Measurements from ENCODE around the gene BANK1.

DNA sequence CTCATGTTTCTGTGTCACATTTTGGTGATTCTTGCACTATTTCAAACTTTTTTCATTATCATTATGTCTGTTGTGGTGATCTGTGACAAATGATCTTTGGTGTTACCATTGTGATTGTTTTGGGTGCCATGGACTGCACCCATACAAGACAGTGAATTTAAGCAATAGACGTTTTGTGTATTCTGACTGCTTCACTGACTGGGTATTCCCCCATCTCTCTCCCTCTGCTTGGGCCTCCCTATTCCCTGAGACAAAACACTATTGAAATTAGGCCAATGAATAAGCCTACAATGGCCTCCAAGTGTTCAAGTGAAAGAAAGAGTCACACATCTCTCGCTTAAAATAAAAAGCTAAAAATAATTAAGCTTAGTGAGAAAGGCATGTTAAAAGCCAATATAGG lies 60.2 kb downstream of the BANK1 start:
- TF ChIP-seq, protein P1, sequence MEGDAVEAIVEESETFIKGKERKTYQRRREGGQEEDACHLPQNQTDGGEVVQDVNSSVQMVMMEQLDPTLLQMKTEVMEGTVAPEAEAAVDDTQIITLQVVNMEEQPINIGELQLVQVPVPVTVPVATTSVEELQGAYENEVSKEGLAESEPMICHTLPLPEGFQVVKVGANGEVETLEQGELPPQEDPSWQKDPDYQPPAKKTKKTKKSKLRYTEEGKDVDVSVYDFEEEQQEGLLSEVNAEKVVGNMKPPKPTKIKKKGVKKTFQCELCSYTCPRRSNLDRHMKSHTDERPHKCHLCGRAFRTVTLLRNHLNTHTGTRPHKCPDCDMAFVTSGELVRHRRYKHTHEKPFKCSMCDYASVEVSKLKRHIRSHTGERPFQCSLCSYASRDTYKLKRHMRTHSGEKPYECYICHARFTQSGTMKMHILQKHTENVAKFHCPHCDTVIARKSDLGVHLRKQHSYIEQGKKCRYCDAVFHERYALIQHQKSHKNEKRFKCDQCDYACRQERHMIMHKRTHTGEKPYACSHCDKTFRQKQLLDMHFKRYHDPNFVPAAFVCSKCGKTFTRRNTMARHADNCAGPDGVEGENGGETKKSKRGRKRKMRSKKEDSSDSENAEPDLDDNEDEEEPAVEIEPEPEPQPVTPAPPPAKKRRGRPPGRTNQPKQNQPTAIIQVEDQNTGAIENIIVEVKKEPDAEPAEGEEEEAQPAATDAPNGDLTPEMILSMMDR (IDR thresholded peaks at IDR 0.05; ENCODE audit: borderline replicate concordance, extremely low read depth, low read length, poor library complexity, severe bottlenecking) = no peak
- no peak for TF ChIP-seq EZH2 (IDR thresholded peaks at IDR 0.05; ENCODE audit: borderline replicate concordance, low read depth, low read length, severe bottlenecking)
